C4-2B (cell line): ENCODE data around the gene CASD1.

Experiments
- CTCF ChIP-seq: fragments of 450-650 bp; conservative IDR thresholded peaks from 2 replicates; pipeline ENCODE4 v1.5.1; 2017; ENCODE audit warnings: mild to moderate bottlenecking
- ZFX ChIP-seq: fragments of 450-650 bp; IDR thresholded peaks from 2 replicates; pipeline ENCODE4 v1.6.1; 2017

- TF ChIP-seq CTCF (no peak), ZFX (no peak)
These were observed 2.1 kb upstream of the CASD1 start for GRCh38 chr7:94507462-94507861.
